ENCODE measurements around the gene PKIG.

PKIG gene

DNA sequence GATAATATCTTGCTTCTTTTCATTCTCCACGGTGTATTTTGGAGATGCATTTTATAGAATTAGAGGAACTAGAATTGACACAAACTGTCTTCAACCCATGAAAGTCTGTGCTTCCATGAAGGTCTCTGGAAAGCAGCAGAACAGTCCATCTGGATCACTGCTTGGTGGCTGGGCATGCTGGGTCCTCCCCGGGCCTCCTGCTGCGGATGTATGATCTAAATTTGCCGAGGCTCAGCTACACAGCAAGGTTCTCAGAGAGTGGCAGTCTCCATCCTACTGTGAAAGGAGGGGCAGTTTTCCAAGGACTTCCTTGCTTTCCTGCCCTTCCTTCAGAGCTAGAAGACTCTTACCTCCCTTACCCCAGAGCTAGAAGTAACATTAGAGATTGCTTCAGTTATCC lies 15.1 kb downstream of the PKIG start:
- no peak for DNase-seq

DNA sequence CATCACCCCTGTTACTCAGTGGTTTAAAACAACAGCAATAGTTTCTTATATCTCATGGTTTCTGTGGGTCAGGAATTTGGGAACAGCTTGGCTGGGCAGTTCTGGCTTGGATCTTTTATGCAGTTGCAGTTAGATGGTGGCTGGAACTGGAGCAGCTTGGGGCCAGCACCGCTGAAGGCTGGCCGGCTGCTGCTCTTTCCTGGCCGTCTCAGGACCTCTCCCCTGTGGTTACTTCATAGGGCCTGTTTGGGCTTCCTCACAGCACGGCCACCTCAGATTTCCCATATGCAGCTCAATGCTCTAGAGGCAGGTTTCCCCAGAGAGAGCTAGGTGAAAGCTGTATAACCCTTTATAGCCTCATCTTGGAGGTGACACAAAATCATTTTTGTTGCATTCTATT lies 15.6 kb downstream of the PKIG start:
- no peak for DNase-seq

DNA sequence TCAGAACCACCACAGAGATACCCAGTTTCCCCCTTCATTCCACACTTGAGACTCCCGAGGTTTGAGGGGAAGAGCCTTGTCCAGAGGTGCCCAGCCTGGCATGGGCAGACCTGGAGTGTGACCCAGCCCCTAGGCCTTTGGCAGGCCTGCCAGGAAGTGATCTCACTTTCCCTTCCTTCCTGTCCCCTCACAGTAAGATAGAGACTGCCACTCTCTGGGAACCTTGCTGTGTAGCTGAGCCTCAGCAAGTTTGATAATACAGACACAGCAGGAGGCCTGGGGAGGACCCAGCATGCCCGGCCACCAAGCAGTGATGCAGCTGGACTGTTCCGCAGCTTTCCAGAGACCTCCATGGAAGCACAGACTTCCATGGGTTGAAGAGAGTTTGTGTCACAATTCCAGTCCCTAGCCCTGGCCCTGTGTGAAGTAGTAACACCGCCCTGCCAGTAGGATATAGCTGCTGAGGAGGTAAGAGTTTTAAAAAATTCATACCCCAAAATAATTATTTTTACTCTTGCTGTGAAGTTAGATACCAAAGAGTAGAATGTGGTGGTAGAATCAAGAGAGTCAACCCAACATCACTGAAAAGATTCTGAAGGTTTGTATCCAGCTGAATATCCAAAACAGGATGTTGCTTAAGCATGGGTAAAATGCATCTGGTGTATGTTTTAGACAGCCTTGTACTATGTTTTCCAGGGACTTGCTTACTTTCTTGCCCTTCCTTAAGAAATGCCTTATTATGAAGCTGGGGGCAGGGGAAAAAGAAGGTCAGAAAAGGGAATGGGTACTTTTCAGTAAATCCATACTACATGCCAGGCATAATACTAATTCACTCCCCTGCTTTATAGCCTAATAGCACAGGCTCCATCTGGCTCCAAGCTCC lies 16.3 kb downstream of the PKIG start:
- DNase-seq: no peak

DNA sequence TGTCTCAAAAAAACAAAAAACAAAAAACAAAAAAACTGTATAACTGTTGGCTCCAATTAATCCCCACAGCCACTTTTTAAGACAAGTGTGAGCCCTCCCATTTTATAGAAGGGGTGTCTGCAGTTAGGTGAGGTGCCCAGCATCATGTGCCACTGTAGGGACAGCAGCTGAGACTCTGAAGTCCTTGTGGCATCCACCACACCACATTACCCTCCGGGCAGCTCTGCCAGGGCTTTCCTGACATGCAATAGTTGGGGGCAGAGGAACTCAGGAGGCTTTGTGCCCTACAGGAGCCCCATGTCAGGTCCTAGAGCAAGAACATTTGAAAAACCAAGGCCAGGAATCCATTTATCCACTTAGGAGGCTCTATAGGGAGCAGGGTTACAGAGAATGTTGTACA lies 17.3 kb downstream of the PKIG start:
- DNase-seq: no peak

DNA sequence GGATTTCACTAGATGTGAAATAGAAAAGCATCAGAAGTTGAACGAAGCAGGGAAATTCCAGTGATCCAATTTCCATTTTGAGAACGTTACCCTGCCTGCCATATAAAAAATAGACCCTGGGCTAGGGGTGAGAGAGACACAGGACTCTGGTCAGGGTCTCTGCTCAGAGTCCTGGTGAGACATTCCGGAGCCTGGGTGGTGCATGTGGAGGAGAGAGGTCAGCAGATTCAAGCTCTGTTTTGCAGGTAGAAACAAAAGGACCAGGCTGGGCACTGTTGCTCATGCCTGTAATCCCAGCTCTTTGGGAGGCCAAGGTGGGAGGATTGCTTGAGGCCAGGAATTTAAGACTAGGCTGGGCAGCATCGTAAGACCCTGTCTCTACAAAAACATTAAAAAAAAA lies 17.9 kb downstream of the PKIG start:
- DNase-seq: no peak

DNA sequence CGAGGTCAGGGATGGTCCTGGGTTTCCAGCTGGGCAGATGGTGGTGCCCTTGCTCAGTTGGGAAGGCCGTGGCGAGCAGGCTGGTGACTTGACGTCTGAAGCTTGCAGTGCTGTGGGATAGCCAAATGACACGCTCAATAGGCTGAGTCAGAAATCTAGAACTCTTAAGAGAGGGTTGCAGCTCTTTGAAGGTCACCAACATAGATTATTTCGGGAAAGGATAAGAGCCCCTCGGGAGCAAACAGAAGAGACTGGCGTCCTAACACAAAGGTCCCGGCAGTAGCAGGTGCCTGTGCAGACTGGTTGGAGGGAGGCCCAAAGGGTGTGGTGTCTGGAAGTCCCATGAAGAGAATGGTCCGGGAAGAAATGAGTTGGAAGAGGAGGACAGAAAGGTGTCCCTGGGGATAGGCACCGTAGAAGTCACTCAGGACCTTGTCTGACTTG lies 18.4 kb downstream of the PKIG start:
- no peak for DNase-seq

DNA sequence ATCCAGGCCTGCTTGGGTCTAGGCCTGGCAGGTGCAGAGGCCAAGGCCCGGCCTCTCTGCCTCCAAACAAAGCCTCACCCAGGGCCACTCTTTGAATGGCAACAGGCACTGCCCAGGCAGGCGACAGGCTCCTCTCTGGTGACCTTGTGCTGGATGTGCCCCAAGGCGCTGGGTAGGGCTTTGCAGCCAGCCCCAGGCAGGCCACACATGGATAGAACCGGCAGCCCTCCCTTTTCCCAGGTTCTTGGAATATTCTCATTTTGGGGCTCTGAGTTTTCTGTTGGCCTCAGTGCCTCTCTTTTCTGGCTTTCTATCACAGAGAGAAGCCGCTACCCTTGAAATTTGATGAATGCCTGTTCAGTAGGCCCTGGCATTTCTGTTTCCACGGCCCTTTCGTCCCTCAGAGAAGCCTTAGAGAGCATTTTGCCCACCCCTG lies 18.9 kb downstream of the PKIG start:
- DNase-seq: no peak

DNA sequence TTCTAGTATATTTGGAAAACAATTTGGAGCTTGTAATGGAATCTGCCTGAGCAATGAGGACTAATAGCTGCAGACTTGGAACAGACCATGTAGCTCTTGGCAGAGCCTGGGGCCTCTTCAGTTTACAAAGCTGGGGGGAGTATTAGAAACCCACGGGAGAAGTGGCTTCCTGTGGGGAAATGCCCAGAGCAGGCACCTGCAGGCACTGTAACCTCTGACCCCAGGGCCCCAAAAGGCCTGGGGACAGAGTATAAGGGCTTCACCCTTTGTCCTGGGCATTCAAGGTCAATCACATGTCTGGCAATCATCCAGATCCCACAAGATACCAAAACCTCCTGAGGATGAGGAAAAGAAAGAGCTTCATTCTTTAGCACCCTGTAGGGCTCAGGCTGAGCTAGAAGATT lies 19.4 kb downstream of the PKIG start:
- peak; percentile 55 for DNase-seq

DNA sequence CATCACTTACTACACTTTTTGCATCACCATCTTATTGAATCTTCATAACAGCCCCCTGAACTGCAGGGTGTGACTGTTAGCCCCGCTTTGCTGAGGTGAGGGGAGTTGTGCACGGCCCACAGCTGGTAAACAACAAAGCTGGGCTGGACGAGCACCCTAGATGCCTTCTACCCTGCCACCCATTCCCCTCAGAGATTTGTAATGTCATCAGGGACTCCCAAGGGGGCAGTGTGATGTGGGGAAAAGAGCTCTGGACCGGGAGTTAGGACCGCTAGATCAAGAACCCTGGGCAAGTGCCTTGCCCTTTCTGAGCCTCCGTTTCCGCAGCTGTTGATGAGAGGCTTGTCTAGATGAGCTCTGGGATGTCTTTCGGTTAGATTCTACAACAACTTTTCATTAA lies 20.9 kb downstream of the PKIG start:
- DNase-seq: no peak

DNA sequence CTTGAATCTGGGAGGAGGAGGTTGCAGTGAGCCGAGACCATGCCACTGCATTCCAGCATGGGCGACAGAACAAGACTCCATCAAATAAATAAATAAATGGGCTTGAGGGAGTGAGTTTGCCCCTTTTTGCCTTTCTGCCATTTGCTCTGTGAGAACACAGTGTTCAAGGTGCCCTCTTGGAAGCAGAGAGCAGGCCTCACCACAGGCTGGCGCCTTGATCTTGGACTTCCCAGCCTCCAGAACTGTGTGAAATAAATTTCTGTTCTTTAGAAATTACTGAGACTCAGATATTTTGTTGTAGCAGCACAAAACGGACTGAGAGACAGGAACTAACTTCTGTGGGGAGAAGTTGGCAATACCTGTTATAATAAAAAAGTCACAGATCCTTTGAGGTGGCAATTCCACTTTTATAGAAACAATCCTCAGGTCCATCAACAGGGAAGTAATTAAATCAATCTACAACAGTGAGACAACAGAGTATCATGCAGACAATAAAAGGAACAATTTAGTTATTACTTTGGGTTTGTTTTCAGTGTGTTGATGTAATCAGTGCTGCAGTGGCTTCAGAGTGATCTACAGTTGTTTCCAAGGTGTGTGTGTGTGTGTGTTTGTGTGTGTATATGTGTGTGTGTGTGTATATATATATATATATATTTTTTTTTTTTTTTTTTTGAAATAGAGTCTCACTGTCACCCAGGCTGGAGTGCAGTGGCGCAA lies 24.5 kb downstream of the PKIG start:
- no peak for DNase-seq

DNA sequence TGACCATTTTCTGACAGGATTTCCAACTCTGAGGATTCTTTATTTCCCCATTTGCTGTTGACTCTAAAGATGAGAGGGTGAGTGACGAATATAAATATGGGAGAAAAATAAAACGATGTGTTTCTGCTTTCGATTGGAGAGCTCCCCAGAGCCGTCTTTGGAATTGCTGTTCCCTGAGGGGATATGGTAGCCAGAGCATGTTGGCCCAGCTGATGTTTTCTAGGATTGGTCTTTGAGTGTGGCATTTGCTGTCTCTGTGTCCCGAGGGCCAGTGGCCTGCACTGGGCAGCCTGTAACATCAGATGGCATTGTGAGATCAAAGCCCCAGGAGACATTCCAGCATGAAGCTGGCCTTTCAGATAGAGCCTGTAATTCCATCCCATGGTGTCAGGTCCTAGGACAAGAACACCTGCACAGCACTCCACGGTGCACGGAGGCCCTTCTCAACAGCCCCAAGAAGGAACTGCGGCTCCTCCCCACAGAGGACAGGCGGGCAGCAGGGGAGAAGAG lies 26.7 kb downstream of the PKIG start:
- no peak for DNase-seq

DNA sequence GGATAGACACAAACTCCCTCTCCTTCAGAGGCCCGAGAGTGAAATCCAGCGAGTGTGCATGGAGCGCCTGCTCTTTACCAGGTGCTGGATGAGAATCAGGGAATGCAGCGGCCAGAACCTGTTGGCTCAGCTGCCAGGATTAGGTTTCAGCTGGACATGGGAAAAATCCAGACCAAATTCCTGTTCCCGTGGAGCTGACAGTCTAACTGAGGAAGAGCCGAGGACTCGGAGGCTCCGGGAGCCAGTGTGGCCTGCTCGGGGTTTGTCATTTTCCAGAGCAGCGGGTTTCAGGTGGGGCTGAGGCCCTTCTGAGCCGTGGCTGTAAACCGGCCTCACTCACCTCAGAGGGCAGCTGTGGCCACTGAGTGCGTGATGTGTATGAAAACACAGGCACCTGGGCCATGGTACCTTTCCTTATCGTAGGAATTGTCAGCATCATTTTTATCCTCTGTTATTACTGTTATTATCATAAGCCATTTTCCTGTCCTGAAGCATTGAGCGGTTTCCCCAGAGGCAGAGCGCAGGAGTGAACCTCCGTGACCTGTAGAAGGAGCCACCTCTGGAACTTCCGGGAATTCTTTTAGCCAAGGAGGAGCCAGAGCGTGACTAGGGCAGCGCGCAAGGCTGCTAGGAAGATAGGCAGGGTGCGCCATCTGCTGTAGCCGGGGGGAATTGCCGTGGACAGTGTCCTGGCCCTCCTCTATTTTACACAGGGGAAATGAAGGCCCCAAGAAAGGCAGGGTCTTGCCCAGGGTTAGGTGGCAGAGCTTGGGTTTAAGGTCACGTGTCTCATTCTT lies 27.3 kb downstream of the PKIG start:
- DNase-seq: peak; percentile 81

DNA sequence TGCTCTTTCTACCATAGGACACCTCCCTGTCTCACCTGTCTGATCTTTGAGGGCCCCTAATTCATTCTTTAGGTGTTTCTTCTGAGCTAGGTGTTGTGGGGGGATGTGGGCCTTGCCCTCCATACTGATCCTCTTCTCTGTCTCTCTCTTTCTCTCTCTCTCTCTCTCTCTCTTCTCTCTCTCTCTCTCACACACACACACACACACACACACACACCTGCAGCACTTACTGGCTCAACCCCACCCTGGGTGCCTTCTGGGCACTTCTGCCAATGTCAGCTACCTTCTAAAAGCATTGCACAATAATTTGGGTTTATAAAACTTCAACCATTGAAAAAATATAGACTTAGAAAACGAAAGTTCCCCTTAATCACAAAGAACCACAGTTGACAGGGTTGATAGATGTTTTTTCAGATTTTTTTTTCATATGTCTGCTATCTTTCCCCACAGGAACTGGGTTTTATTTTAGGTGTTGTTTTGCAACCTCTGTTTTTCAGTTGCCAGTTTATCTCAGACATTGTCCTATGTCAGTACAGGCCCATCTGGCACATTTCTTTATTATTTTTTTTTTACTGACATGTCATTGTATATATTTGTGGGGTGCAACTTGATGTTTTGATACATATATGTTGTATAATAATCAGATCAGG lies 28.1 kb downstream of the PKIG start:
- no peak for DNase-seq

DNA sequence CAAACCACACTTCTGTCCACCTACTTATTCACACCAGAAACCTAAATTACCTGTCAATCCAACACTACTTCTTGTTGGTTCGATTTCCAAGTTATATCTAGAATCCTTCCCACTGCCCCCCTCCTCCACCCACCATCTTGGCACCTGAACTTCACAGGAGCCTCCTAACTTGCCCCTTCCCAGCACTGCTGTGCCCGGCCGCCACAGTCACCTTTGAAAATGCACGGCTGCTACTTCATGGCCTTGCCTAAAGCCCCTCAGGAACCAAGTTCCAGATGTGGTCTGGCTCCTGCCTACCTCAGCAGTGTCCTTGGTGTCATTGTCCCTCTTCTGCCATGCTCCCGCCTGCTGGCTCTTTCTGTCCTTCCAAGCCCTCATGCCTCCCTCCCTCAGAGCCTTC lies 31.2 kb downstream of the PKIG start:
- DNase-seq: no peak

DNA sequence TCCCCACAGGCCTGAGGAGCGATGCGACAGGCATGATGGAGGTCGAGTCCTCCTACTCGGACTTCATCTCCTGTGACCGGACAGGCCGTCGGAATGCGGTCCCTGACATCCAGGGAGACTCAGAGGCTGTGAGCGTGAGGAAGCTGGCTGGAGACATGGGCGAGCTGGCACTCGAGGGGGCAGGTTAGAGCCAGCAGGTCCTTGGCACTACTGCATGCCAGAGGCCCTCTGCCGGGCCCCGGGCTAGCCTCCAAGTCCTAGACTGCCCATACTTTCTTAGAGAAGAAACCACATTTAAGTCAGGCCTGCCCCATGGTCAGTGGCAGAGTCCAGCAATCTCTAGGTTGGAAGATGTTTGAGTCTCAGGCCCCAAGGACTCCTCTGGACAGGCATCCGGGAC lies 32.1 kb downstream of the PKIG start:
- no peak for DNase-seq

DNA sequence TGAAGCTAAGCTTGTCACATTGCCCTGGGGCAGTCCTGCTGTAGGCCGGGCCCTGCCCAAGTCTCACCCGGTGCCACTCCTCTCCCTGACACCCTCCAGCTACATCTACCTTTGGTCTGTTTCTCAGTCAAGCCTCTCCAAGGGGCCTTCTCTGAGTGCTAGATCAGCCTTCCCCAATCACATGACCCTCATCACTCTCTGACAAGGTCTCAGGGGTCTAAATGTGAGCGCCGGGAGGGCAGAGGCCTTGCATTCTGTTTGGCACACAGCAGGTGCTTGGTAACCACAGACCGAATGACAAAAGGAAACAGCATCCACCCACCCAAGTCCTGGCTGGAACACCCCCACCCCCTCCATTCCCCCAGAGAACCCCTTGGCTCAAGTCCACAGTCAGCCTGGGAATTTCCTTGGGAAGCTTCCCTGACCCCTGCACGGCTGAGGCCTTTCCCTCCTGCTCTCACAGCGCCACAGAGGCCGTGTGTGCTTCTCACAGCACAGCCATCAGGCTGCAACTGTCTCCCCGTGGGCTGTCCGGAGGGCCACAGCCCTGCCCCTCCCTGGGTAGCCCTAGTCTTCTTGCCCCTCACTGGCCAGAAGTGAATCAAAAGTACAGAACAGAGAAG lies 32.9 kb downstream of the PKIG start:
- DNase-seq: no peak

DNA sequence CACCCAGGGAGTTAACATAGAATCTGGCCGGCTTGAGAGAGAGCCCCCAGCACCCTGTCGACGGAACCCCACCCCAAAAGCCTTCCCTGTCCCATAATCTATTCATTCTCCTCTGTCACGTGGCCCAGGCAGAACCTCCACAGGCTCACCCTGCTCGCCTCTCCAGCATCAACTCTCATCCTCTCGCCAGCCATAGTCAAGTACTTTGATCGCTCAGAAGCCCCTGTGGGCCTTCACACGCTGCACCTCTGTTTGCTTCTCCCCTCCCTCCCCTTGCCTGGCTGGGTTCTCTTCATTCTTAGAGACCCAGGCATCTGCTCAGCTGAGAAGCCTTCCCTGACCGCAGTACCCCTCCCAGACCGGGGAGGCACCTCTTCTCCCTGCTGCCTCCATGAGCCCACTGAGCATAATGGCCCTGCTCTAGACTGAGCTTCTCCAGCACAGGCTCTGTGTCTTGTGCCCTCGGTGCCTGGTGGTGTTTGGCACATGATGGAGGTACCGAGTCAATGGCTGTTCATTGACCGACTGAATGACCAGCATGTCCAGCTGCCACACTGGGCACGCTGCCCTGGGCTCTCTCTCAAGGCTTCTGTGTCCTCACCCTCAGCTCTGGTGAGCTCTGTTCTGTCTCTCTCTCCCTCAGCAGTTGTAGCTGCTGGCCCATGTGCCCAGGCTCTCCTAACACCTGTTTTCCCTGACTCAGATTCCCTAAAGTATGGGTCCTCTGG lies 33.7 kb downstream of the PKIG start:
- no peak for DNase-seq

DNA sequence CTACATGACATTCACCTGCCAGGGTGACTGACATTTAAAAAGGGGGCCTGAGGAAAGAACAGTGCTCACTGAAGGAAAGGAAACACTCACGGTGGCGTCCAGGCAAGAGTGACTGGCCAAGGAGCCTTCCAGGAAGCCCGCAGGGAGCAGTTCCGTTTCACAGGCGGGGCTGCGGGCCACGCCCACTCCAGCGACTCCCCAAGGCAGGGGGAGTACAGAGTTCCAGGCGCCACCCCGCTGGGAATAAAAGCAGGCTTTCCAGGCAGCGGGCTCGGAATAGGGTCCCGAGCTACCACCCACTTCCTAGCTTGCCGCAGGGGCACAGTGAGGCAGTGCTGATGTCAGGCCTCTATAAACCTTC lies 34.2 kb downstream of the PKIG start:
- no peak for DNase-seq

DNA sequence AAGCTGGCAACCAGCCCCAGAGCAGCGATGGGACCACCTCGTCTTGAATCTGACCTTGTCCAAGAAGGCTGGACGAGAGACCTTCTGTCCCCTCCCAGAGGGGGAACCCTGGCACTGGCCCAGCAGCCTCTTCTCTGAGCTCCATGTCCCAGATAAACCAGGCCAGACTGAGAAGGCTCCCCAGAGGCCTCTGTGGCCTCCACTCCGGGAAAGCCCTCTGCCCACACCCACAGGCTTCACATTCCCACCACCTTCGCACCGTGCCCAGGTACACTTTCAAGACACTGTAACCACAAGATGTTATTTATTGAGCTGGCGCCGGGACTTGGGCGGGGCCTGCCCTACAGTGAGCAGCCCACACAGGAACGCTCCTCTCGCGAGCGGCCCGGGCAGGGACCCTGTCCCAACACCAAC lies 35.9 kb downstream of the PKIG start:
- DNase-seq: no peak

DNA sequence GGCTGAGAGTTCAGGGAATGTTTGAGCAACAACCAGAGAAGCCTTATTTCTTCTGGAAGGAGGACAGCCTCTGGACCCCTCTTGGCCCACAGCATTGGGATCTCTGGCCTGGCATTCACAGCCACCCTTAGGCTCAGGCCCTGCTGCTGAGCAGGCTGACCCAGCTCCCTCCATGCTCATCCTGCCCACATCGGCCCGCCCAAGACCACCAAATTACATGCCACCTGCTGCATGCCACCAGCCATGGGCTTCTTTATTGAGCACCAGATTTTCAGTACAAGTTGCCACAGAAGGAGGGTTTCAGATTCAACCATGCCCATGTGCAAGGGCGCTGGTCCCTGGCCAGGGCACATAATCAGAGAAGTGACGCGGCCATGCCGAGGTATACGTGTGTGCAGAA lies 36.9 kb downstream of the PKIG start:
- no peak for DNase-seq

DNA sequence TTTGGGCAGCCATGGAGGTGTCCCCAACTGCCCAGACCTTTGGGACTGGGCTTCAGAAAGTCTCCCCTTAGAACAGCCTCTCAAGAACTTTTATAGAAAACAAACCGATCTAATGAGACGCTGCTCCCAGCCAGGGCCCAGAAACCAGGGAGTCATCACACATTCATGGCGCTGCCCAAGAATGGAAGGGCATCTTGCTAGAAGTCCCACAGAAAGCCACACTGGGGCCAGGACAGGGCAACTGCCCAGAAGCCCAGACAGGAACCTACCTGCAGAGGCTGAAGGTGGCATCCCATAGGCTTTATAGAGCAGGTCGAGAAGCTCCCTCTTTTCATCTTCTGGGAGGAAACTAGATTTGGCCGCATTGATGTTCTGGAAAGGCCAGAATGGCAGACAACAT lies 37.7 kb downstream of the PKIG start:
- no peak for DNase-seq

DNA sequence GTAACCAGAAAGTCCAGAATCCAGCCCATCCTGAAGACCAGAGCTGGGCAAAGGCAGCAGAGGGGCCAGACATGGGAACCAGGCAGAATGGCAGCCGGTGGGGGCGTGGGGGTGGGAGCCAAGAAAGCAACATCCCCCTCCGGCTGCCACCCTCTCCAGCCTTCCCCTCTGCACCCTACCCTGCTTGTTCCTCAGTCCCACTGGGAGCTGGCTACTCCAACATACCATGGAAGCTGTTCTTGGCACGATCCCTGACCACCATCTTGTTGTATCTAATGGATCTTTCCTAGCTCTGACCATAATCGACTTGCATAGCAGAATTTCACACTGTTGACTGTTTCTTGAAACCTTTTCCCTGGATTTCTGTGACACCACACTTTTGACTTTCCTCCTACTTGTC lies 38.9 kb downstream of the PKIG start:
- DNase-seq: no peak

All from fibroblast of skin of right quadriceps (primary cell).